HG03066 (cell line): Measurements from ENCODE around the gene INPP5A.

Experiments
- ATAC-seq: cut with Tn5 transposase; IDR thresholded peaks from one replicate; pipeline ENCODE4 v1.9.1; 2021; ENCODE audit warnings: low read depth; ENCODE audit not compliant: unreplicated experiment

INPP5A gene

DNA sequence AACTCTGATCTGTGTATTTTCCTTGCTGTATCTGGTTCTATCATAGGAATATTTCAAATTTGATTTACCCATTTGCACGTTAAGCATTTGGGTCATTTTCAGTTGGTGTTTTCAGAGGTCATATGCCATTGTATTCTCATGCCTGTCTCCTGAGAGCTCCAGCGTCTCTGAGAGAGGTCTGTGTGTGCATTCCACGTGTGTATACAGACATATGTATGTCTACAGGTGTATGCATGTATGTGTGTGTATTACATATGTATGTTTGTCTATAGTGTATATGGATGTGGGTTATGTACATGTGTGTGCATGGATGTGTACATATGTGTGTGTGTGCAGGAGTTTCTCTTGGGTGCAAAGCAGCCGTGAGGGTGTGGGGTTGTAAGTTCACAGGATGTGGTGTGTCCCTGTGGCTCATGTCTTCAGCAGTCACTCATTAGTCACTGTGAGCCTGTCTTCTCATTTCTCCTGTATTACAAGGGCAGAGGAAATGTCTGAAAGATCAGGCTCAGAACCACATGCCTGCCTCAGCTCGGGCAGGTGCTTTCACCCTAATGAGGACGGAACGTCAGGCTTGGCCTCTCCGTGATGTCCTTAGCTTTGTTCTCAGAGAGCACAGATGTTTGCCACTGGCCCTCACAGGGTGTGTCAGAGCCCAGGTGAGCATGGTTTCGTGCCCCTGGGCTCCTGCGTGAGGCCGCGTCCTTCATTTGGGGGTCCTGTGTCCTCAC is 146.7 kb downstream of the INPP5A start:
- ATAC-seq = no peak

DNA sequence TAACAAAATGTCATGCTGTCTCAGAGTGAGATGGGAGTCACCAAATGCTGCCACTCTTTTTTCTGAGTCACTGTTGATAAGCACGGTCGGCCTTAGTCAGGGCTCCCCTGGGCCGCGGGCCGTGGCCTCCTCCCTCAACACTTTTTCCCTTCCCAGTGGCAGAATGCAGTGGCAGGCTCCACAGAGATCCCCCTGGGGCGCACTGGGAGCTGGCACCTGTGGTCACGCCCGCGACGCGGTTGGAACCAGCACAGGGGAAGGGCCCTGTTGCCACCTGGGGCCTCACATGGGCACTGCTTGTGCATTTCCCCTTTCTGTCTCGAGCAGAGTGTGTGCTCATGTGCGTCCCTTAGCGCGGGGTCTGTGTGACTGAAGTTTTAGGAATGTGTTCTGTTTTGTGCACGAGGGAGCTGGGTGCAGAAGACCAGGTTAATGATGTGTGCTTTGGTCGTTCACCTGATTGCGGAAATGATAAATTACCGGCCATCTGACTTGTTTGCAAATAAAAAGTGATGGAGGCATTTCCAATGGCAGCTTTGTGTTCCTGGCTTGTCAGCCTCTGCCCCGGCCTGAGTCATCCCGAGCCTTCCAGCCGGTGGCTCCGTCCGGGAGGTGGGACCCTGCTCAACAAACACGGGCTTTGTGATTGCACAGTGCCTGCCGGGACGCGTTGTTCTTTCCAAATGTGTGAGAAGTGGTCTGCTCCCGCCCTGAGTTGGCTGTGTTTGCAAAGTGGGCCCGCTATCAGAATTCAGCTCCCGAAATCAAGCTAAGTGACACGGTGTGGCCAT is 147.7 kb downstream of the INPP5A start:
- no peak for ATAC-seq

DNA sequence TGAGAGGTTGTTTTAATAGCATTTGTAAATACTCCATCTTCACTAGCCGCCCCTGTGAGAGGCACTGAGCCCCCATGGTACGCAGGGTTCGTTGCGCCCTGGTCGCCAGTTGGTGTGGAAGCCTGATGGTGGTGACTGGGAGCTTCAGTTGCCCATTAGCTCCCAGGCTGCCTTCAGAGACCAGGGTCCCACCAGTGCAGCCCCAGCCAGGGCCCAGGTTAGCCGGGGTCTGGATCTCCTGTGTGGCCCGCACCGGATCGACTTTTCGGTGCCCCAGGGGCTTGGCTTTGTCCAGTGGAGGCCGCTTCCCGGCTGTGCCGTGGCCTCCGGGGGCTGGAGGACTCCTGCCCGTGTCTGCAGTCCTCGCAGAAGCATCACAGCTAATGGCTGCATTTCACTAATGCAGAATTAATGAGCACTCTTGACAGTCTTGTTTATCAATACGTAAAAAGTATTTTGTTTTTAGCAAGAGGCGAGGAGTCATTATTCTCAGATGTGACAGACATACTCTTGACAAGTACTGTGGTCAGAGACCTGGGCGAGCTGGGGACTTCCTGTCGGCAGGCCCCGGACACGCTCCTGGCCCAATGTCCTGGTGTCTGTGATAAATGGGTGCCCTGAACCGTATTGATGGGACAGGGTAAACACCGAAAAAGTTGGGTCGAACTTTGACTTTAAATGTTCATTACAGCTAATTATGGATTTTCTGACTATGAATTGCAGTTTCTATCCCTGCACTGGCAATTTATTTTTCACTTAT is 148.5 kb downstream of the INPP5A start:
- ATAC-seq = no peak

DNA sequence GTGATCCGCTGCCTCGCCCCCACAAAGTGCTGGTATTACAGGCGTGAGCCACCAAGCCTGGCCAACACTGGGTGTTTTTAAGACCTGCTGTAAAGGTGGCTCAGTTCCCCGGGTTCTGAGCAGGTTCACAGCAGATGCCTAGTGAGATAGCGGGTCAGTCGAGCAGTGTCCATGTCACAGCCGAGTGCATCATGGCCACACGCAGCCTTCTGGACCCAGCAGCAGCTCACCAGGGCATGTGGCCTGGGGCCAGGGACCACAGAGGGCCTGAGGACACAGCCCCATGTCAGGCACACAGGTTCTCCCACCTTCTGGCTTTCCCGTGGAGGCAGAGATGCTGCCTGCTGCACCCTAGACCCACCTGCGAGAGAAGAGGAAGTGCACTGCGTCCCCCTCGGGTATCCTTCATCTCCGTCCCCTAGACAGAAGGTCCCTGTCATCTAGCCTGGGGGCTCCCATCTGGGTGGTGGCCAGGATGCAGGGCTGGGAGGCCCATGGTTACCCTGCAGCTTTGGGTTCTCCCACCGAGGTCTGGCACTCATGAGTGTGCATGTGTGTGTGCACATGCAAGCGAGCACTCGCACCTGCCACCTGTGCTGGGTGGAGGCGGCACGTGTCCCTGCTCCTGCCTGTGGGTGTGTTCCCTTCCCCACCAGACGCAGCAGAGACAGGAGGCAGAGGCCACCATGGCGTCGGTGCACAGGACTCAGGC is 149.8 kb downstream of the INPP5A start:
- no peak for ATAC-seq

DNA sequence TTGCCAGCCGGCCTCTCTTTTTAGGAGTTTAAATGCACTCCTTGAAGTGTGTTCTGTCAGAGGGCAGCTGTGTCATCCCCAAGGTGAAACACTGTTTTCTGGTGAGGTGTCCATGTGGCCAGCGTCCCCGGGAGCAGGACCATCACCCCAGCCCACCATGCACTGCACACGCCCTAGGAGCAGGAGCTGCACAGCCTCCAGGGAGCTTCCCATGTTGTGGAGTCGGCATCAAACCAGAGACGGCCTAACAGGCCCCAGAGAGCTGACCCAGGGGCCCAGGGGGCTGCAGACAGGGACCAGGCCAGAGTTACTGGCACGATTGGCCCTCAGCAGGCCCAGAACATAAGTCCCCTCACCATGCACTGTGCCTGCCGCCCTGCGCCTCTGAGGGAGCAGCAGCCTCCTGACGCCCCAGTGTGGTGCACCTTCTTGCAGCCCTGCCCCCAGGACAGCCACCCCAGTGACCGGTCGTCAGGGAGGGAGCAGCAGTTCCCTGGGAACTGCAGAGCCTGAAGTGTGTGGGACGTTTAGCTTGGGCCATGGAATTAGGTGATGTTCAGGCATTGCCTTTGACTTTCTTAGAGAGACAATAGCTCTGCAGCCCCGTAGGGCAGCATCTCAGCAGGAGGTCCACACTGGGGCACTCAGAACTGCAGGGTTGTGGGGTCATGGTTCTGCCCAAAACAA is 150.4 kb downstream of the INPP5A start:
- no peak for ATAC-seq

DNA sequence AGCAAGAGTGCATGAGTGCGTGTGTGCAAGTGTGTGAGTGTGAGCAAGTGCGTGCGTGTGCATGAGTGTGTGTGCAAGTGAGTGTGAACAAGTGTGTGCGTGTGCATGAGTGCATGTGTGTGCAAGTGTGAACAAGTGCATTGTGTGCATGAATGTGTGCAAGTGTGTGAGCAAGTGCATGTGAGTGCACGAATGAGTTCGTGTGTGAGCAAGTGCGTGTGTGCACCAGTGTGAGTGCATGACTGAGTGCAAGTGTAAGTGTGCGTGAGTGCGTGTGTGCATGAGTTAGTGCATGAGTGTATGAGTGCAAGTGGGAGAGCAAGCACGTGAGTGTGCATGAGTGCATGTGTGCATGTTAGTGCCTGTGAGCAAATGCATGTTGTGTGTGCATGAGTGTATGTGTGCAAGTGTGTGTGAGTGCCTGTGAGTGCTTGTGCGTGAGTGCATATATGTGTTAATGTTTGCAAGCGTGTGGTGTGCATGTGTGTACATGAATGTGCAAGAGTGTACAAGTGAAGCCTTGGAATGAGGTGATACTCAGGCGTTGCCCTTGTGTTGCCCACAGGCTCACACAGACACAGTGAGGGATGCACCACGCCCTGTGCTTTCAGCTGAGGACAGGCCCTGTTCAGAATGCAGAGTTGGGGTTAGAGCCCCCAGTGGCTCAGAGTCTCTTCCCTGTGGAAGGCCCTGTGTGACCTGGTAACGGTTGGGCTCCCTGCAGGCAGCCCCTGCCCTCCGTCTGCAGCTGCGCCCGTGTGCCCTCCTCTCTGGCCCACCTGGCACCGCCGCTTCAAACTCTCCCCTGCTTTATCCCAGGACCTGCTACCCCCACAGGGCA is 151.2 kb downstream of the INPP5A start:
- ATAC-seq = no peak

DNA sequence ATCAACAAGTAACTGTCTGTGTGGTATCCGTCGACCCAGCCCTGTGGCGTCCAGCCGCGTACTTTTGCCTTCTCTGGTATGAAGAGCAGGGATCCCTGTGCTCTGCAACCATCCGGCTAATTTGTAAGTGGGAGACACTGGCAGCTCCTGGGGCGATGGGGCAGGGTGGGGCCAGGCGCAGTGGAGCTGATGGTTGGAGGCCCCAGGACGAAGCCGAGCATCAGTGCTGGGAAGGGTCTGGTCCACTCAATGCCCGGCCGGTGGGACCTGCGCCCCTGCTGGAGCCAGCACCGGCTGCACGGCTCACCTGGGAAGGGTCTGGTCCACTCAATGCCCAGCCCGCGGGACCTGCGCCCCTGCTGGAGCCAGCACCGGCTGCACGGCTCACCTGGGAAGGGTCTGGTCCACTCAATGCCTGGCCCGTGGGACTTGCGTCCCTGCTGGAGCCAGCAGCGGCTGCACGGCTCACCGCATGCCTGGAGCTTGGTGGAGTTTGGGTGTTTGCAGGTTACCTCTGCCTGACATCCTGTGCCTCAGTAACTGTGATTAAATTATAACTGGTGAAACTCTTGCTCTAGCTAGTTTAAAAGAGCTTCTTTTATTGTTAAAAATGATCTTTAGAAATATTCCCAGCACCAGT is 152.3 kb downstream of the INPP5A start:
- ATAC-seq = no peak

DNA sequence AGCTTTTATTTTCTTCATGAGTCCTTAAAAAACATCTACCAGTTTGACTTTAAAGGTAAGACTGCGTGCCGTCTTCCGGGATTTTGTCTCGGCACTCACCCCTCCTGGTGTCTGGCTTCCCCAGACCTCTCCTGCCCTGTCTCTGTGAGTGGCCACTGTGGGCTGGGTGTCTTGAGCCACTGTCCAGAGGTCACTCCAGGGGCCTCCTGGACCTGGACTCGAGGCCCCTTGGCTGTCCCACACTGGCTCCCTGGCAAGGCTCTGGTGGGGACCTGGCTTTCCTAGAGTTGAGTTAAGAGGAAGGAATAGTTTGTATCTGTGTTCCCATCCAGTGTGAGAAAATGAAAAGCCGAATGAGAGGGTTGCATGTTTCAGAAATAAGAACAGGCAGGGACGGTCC is 152.8 kb downstream of the INPP5A start:
- no peak for ATAC-seq

DNA sequence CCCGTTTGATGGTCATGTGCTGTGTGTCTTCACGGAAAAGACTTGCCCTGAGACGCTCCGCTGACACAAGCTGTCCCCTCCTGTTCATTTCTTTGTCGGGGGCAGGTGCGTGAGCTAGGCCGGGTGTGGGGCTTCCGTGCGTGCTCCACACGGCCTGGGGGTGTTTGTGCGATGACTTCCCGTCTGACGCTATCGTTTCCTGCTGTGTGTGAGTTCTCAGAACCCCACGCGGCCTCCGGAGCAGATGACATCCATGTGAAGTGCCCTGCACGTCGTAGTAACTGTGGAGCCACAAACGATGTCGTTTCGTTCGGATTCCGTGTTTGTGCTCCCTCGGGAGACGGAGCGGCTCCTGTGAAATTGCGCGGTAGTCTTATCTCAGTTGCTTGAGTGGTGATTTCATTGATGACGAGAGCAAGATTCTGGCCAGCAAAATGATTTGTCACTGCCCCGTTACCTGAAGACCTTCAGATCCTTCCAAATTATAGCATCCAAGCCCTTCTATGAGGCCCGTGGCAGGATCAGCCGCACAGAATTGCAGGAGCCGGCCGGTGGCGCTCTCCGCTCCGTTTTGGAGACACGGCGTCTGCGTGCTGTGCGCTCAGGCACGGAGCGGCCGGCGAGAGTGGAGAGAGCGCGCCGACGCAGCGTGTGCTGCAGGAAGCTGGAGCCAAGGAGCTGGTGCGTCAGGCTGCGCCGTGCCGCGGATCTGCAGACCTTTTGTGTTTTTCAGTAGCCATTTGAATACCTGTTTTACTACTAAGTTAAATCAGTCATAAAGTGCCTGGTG is 153.4 kb downstream of the INPP5A start:
- no peak for ATAC-seq

DNA sequence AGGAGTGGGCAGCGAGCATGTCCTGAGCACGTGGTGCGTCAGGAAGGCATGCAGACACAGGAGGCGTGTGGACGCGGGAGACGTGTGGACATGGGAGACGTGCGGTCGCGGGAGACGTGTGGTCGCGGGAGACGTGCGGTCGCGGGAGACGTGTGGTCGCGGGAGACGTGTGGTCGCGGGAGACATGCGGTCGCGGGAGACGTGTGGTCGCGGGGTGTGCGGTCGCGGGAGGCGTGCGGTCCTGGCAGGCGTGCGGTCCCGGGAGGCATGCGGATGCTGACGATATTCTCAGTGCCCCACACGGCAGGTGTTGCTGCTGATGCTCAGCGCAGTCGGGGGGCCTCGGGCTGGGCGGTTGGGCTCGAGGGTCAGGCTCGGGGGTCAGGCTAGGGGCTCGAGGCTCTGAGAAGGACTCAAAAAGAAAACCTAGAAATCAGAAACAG is 154.1 kb downstream of the INPP5A start:
- ATAC-seq = no peak

DNA sequence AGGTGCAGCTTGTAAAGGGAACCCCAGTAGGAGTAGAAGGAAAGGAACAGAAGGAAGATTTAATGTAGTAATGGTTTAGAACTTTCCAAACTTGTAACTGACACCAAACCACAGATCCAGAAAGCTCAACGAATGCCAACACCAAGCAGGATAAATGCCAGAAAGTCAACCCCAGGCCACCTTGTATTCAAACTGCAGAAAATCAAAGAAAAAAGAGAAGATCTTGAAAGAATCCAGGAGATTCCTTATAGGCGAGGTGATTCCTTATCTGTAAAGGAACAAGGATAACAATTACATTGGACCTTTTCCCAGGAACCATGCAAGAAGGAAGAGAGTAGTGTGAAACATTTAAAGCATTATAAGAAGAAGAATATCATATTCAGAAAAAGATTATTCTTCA is 154.7 kb downstream of the INPP5A start:
- no peak for ATAC-seq

DNA sequence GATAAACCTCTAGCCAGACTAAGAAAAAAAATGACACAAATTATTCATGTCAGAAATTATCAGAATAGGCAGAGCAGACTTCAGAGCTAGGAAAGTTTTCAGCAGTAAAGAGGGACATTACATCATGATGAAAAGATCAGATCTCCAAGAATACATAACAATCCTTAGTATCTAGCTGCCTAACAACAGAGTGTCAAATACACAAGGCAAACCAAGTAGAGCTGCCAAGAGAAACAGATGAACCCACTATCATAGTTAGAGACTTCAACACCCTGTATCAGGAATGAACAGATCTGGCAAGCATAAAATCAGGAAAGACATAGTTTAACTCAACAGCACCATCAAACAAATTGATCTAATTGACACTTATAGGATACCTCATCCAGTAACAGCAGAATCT is 156.1 kb downstream of the INPP5A start:
- ATAC-seq = no peak

DNA sequence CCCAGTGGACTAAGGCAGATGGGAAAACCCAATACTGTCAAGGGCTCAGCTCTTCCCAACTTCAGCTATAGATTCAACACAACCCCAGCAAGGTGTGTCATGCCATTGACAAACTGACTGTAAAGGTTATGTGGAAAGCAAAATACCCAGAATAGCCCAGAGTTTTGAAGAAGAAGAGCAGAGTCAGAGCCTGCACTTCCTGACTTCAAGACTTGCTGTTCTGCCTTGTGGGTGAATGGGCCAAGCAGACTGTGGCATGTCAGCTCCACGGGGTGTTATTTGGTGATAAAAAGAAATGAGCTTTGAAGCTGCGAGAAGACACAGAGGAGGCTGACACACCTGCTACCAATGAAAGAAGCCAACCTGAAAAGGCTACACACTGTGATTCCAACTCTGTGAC is 158.6 kb downstream of the INPP5A start:
- ATAC-seq = no peak

DNA sequence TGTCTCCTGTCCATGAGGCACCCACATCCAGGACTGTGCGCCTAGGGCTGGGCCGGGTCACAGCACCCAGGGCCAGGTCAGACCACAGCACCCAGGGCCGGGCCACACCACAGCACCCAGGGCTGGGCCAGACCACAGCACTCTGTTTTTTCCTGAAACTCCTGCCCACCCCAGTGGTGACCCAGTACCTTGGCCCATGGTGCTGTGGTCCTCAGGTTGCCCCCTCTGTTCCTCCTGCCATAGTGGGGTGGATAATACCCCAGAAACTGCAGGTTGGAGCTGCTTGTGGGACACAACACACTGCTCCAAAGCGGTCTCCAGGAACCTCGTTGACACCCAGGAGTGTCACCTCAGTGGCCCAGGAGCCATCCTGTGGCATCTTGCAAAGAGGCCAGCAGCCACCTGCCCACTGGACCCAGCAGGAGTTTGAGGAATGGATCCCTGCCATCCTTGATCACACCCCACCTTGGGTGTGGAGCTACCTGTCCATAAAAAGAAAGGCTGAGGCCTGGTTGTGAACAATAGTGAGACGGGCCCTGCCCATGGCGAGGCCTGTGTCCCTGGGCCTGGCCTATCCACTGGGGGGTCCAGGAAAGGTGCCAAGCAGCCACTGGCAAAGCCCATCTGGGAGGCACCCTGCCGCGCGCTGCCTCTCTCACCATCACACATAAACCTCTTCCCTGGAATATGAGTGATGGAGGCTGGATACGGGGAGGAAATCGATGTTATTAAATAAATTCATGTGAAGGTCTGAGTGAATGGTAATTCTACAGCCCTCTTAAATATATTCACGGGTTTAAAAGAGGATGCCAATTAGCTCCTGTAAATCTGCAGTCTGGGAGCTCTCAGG is 159.4 kb downstream of the INPP5A start:
- ATAC-seq = no peak

DNA sequence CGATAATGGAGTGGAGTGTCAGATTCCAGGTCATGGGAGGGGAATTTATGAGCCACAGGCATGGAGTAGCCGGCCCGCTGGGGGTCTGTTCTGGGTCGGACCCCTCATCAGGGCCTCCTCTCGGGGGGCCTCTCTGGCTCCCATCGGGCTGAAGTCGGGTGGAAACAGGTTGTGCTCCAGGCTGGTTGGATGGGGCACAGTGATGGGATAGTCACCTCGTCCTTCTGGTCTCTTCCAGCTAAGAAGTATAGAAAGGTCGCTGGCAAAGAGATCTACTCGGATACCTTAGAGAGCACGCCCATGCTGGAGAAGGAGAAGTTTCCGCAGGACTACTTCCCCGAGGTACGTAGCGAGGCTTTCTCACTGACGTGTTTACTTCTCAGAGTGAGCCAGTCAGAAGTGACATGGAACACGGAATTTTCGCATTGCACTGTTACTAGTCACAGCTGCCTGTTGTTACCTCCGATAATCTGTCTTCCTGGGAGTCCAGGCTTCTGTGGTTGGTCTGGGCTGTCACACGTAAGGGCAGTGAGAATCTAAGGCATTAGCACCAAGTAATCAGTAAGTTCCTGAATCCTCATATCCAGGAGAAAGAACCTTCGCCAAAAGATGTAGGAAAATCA is 160.1 kb downstream of the INPP5A start:
- no peak for ATAC-seq

DNA sequence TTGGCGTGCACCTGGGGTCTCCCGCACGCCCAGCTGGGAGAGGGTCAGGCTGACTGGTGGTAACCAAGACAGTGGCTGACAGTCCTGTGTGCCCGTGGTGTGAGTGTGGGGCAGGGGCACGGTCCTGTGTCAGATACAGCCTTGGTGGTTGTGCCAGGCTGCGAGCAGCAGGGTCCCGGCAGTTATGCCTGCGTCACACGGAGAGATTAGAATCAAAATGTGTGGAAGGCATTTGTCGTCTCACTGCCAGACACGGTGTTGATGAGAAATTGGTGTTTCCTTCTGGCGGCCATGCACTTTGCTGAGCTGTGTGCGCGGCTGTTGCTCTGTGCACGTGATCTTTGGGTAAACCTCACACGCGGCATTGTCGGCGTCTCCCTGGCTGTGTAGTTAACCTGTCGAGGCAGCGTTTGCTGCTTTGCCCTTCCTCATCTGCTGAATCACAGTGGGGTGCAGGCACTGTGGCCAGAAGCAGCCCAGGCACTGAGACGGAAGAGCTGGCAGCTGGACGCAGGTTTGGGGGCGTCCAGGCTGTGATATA is 160.7 kb downstream of the INPP5A start:
- ATAC-seq = no peak
